GM23248 (cell line): Measurements from ENCODE around the gene STK33. TPM values are rescaled to one million over a fixed set of nuclear protein-coding genes. Genes with fewer than 3 reads are reported as not detected.

ENCODE experiments used
- DNase-seq: peaks from one replicate; pipeline ENCODE4 v3.0.0-alpha.2; 2015
- H2AFZ ChIP-seq: fragments of 200-600 bp; sonication (generic); 2 replicates; pipeline ENCODE4 v1.6.1; 2016; ENCODE audit warnings: antibody characterized with exemption
- H3F3A ChIP-seq: fragments of 200-600 bp; sonication (generic); 2 replicates; pipeline ENCODE4 v1.6.1; 2016; ENCODE audit warnings: mild to moderate bottlenecking, antibody characterized with exemption, mixed run types; ENCODE audit not compliant: insufficient read depth
- H3K27ac ChIP-seq: fragments of 200-600 bp; sonication (generic); 2 replicates; pipeline ENCODE4 v1.5.1; 2016; ENCODE audit warnings: mild to moderate bottlenecking
- H3K27me3 ChIP-seq: fragments of 200-600 bp; sonication (generic); replicated peaks from 2 replicates; pipeline ENCODE4 v1.6.1; 2016; ENCODE audit warnings: mild to moderate bottlenecking; ENCODE audit not compliant: insufficient read depth
- H3K36me3 ChIP-seq: fragments of 200-600 bp; sonication (generic); 2 replicates; pipeline ENCODE4 v1.6.1; 2016; ENCODE audit warnings: low read depth, mild to moderate bottlenecking
- H3K4me1 ChIP-seq: fragments of 200-600 bp; sonication (generic); 2 replicates; pipeline ENCODE4 v1.6.1; 2016; ENCODE audit warnings: mild to moderate bottlenecking; ENCODE audit not compliant: insufficient read depth
- H3K4me2 ChIP-seq: fragments of 200-600 bp; sonication (generic); one replicate; pipeline ENCODE4 v1.6.1; 2016; ENCODE audit warnings: mild to moderate bottlenecking; ENCODE audit not compliant: unreplicated experiment
- H3K4me3 ChIP-seq: fragments of 200-600 bp; sonication (generic); 2 replicates; pipeline ENCODE4 v1.5.1; 2016; ENCODE audit warnings: mild to moderate bottlenecking
- H3K79me2 ChIP-seq: fragments of 200-600 bp; sonication (generic); 2 replicates; pipeline ENCODE4 v1.6.1; 2016; ENCODE audit warnings: mild to moderate bottlenecking; ENCODE audit not compliant: insufficient read depth
- H3K9ac ChIP-seq: fragments of 200-600 bp; sonication (generic); 2 replicates; pipeline ENCODE4 v1.6.1; 2016; ENCODE audit warnings: mild to moderate bottlenecking
- H3K9me2 ChIP-seq: fragments of 200-600 bp; sonication (generic); 2 replicates; pipeline ENCODE4 v1.6.1; 2016; ENCODE audit warnings: mixed run types, mild to moderate bottlenecking, moderate library complexity; ENCODE audit not compliant: insufficient read depth
- H3K9me3 ChIP-seq: fragments of 200-600 bp; sonication (generic); one replicate; pipeline ENCODE4 v1.6.1; 2017; ENCODE audit warnings: low read depth
- H4K20me1 ChIP-seq: fragments of 200-600 bp; sonication (generic); 2 replicates; pipeline ENCODE4 v1.6.0; 2016; ENCODE audit not compliant: insufficient read depth
- EZH2 ChIP-seq: fragments of 200-600 bp; sonication (generic); IDR thresholded peaks from 2 replicates; pipeline ENCODE4 v1.6.1; 2018; ENCODE audit warnings: antibody characterized with exemption, mild to moderate bottlenecking; ENCODE audit not compliant: insufficient read depth, poor library complexity, severe bottlenecking
- EZH2phosphoT487 ChIP-seq: fragments of 200-600 bp; sonication (generic); IDR thresholded peaks from 2 replicates; pipeline ENCODE4 v1.6.1; 2018; ENCODE audit warnings: antibody characterized with exemption, moderate library complexity, mild to moderate bottlenecking, low read depth; ENCODE audit not compliant: insufficient read depth
- WGBS, 2 experiments: methylation state at CpG; one replicate each; pipeline ENCODE4 v1.1.6; 2015 to 2017; ENCODE audit warnings: low lambda C conversion rate in 2 of 2, low coverage in 1 of 2; ENCODE audit errors: missing lambda C conversion rate in 2 of 2; 5-methylcytosine and 5-hydroxymethylcytosine counted together
- in situ Hi-C: fragments of 300-500 bp; cut with MboI; formaldehyde crosslinking; loops from 2 replicates; pipeline ENCODE4 v1.15.0; 2020
- polyA plus RNA-seq: library from polyadenylated mRNA; unstranded; fragments of >200 nt; fragmentation: Nextera tagmentation; extraction: Ambion mirVana; gene quantifications from 2 replicates; pipeline ENCODE4 v1.2.1, GENCODE V29; 2016
- total RNA-seq: library from RNA; depleted of rRNA; stranded (reverse); fragments of >200 nt; shearing (Covaris generic); gene quantifications from 2 replicates; pipeline ENCODE4 v1.2.3, GENCODE V29; 2014

STK33 gene
- total and polyA plus RNA-seq, 2 experiments from 2014 or later = not detected

DNA sequence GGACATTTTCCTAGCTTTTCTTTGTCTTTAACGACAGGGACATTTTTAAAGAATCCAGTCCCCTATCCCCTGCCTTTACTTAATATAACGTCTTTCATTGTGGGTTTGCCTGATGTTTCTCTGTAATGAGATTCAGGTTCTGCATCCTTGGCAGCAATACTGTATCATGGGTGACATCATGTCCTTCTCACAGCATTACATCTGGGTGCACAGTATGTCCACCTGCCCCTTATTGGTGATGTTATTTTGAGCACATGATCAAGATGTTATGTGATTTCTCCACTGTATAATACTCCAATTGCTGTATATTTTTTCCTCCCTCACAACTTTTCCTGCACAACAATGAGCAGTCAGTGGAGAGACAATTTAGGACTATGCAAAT, 9.7 kb upstream of the STK33 start:
- Histone ChIP-seq H3K4me2 (no peak overlapping the region), H3K36me3 (no peaks in the 10 kb centered on the region), H3K4me3 (no peak overlapping the region), H2AFZ (no peak overlapping the region), H4K20me1 (no peaks in the 10 kb centered on the region), H3K79me2 (no peaks in the 10 kb centered on the region), H3K9ac (no peak overlapping the region), H3K27ac (peak overlapping the region; percentile 34), H3K4me1 (peaks cover 11% of the 10 kb centered on the region), H3K27me3 (no peaks in the 10 kb centered on the region), H3F3A (peaks cover 13% of the 10 kb centered on the region), H3K9me2 (no peaks in the 10 kb centered on the region), H3K9me3 (no peaks in the 10 kb centered on the region)
- TF ChIP-seq EZH2 = no peak
- no peak for TF ChIP-seq EZH2phosphoT487
- in situ Hi-C loops = no loop called here
- DNase-seq = no peak
- WGBS, 2 experiments = 33 to 35% methylated on average over 2 of the region's 2 CpGs

DNA sequence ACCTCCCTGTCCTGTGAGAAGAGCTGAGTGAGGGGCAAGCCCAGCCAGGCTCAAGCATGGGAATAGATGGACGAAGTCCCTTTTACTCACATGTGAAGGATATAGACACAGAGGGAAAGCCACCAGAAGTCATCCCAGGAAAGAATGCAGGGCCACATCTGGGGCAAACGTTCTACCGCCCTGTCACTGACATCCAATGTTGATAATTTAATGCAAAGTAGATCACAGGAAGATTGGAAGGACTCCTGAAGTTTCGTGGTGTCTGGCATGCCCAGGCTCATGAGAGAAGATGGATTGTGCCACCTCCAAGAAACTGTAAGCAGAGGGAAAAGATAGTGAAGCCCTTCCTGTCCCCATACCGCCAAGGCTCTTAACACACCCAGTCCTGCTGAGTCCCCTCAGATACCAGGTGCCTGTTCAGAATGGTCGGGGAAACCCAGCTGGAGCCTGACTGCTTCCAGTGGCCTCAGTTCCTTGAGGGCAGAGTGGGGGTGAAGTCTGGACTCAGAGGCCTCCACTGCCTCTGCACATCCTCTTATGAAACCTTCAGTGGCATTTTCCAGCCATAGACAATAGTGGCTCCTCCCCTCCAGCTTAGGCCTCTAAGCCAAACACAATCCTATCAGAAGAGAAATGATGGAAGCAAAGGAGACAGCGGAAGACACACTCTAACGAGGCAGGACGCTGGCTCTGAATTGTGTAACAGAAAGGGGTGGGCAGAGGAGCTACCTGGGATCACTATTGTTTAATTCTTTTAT, 7.5 kb upstream of the STK33 start:
- H3K4me3 ChIP-seq = no peak overlapping the region
- no peak overlapping the region for H3K9ac ChIP-seq
- H3K4me1 ChIP-seq = peaks cover 20% of the 10 kb centered on the region
- H3K9me3 ChIP-seq = no peaks in the 10 kb centered on the region
- H3K9me2 ChIP-seq = no peaks in the 10 kb centered on the region
- peaks cover 13% of the 10 kb centered on the region for H3F3A ChIP-seq
- no peaks in the 10 kb centered on the region for H3K36me3 ChIP-seq
- no peak overlapping the region for H2AFZ ChIP-seq
- 83 to 90% methylated on average over 9 of the region's 9 CpGs for WGBS, 2 experiments
- no peak overlapping the region for H3K4me2 ChIP-seq
- no peaks in the 10 kb centered on the region for H3K79me2 ChIP-seq
- no peaks in the 10 kb centered on the region for H3K27me3 ChIP-seq
- TF ChIP-seq EZH2 (no peak), EZH2phosphoT487 (no peak)
- DNase-seq = peak; percentile 33
- no peaks in the 10 kb centered on the region for H4K20me1 ChIP-seq
- no peak overlapping the region for H3K27ac ChIP-seq
- in situ Hi-C loops = no loop called here

DNA sequence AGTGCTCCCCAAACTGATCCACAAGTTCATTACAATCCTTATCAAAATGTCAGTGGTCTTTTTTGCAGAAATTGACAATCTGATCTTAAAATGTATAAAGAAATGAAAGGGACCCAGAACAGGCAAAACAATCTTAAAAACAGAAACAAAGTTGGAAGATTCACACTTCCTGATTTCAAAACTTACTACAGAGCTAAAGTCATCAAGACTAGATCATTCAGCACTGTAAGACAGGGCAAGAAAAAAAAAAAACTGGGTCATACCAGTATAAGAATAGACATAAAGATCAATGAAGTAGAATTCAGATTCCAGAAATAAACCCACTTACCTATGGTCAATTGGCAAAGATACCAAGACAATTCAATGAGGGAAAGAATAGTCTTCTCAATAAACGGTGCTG, 4.5 kb upstream of the STK33 start:
- no peaks in the 10 kb centered on the region for H3K36me3 ChIP-seq
- no peaks in the 10 kb centered on the region for H3K9me3 ChIP-seq
- no peak overlapping the region for H3K27ac ChIP-seq
- peaks cover 3% of the 10 kb centered on the region for H3F3A ChIP-seq
- no peaks in the 10 kb centered on the region for H4K20me1 ChIP-seq
- WGBS, 2 experiments = 94 to 95% methylated on average over 1 of the region's 1 CpG
- H2AFZ ChIP-seq = no peak overlapping the region
- no peaks in the 10 kb centered on the region for H3K9me2 ChIP-seq
- H3K4me1 ChIP-seq = peaks cover 10% of the 10 kb centered on the region
- no peaks in the 10 kb centered on the region for H3K79me2 ChIP-seq
- no peak overlapping the region for H3K9ac ChIP-seq
- in situ Hi-C loops = no loop called here
- H3K4me2 ChIP-seq = no peak overlapping the region
- H3K27me3 ChIP-seq = peaks cover 23% of the 10 kb centered on the region
- no peak for TF ChIP-seq EZH2phosphoT487
- no peak for TF ChIP-seq EZH2
- no peak overlapping the region for H3K4me3 ChIP-seq
- DNase-seq = no peak

DNA sequence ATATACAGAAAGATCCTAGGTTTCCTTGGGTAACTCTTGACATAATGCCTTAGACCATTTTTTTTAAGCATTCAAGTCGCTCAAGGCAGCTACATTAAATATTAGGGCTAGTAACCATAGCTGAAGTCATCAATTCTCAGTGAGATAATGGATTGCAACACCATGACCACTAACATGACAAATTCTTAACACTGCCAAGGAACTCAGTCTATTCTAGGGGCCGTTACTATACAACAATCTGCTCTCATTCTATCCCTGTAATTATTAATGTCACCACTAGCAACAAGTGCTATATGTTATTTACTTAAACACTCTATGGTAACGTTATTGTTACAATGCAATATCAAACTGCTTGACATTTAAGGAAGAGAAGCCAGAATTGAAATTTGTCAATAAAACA, 3.2 kb upstream of the STK33 start:
- Histone ChIP-seq H3K9me3 (no peaks in the 10 kb centered on the region), H3K27ac (peak overlapping the region; percentile 41; the same call in 1 of the 2 replicates), H3K4me3 (no peak overlapping the region), H3K9me2 (no peaks in the 10 kb centered on the region), H4K20me1 (no peaks in the 10 kb centered on the region), H2AFZ (no peak overlapping the region), H3K27me3 (peaks cover 35% of the 10 kb centered on the region), H3K4me1 (peaks cover 10% of the 10 kb centered on the region), H3K79me2 (no peaks in the 10 kb centered on the region), H3K9ac (peak overlapping the region; percentile 56), H3K36me3 (no peaks in the 10 kb centered on the region), H3F3A (no peaks in the 10 kb centered on the region), H3K4me2 (peak overlapping the region; percentile 8)
- peak; percentile 93 for DNase-seq
- TF ChIP-seq EZH2 (no peak), EZH2phosphoT487 (no peak)
- in situ Hi-C loops = no loop called here
- WGBS, 2 experiments = 1 to 5% methylated on average over 3 of the region's 3 CpGs

DNA sequence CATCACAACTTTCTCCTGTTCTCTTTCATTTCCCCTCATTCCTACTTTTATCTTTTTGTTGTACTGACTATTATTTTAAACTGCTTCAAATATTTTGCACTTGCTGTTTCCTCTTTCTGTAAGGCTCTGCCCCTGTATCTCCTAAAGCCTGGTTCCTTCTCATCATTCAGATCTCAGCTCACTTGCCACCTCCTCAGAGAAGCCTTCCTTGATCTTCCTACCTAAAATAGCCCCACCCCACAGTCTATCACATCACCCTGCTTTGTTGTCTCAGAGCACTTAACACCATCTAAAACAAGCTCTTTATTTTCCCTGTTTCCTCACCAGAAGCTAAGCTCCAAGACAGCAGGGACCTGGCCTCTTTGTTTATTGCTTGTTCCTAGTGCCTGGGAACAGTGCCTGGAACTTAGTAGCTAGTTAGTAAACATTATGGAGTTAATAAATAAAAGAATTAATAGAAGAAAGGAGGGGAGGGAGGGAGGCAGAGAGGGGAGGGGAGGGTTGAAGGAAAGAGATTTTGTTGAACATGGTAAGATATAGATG, 2.5 kb upstream of the STK33 start:
- peak overlapping the region; percentile 16; the same call in 1 of the 2 replicates for H3K9ac ChIP-seq
- peak overlapping the region; percentile 8 for H3K4me2 ChIP-seq
- in situ Hi-C loops = no loop called here
- no peaks in the 10 kb centered on the region for H3K36me3 ChIP-seq
- no peak overlapping the region for H3K4me3 ChIP-seq
- DNase-seq = no peak
- no peaks in the 10 kb centered on the region for H4K20me1 ChIP-seq
- H3K9me3 ChIP-seq = no peaks in the 10 kb centered on the region
- peaks cover 10% of the 10 kb centered on the region for H3K4me1 ChIP-seq
- no peaks in the 10 kb centered on the region for H3K79me2 ChIP-seq
- H3K27me3 ChIP-seq = peaks cover 37% of the 10 kb centered on the region
- no peaks in the 10 kb centered on the region for H3F3A ChIP-seq
- TF ChIP-seq EZH2phosphoT487 = no peak
- TF ChIP-seq EZH2 = no peak
- no peak overlapping the region for H3K27ac ChIP-seq
- H3K9me2 ChIP-seq = no peaks in the 10 kb centered on the region
- H2AFZ ChIP-seq = no peak overlapping the region
